KOPT-K1 (cell line): Measurements from ENCODE around the gene TMEM79.
A peak's percentile ranks its signal among the peaks of the same experiment; 100 is the strongest.

Experiments used
- H3K27ac ChIP-seq: fragments of 200-600 bp; sonication (generic); 2 replicates; pipeline ENCODE4 v1.5.1; 2016; ENCODE audit warnings: antibody characterized with exemption, mild to moderate bottlenecking, low read depth, low read length; ENCODE audit not compliant: poor library complexity, severe bottlenecking
- H3K36me3 ChIP-seq: fragments of 200-600 bp; sonication (generic); 2 replicates; pipeline ENCODE4 v1.5.1; 2017; ENCODE audit warnings: antibody characterized with exemption, mild to moderate bottlenecking, low read length, moderate library complexity; ENCODE audit not compliant: insufficient read depth
- H3K9me3 ChIP-seq: fragments of 200-600 bp; sonication (generic); 2 replicates; pipeline ENCODE4 v1.5.1; 2017; ENCODE audit warnings: antibody characterized with exemption, low read length, mild to moderate bottlenecking; ENCODE audit not compliant: insufficient read depth, poor library complexity, severe bottlenecking

The TMEM79 gene

DNA sequence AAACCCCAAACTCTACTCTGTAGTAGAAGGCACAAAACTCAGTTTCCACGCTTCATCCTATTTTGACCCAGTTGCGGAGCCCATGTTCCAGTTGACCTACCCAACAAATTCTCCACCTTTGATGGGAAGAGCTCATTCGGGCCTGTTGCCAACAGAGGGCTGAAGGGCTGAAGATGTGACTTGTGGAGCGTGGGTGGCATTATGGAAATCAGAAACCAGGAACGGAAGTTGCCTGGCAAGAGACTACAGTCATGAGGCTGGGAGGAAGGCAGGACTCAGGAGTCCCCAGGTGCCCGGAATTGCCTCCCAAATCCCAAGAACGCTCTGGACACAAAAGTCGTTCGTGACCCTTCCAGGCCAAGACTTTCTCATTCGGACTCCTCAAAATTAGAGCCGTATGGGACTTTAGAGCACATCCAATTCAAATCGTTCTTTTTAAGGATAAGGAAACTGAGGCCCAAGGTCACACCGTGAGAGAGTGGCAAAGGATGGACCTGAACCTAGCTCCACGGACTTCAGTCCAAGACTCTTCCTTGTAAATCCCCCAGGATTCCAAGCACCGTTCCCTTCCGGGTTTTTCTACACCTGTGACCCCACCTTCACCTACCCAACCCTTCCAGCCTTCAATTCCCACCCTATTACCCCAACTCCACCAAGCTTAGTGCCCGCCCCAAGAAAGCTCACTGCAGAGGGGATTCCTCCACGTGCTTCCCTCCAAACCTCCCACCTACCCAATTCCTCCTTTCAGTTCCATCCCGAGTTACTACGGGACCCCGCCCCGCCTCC is 2.2 kb upstream of the TMEM79 start:
- H3K9me3 ChIP-seq = no peaks in the 10 kb centered on the region
- H3K27ac ChIP-seq = peak overlapping the region; percentile 81
- H3K36me3 ChIP-seq = peaks cover 37% of the 10 kb centered on the region

DNA sequence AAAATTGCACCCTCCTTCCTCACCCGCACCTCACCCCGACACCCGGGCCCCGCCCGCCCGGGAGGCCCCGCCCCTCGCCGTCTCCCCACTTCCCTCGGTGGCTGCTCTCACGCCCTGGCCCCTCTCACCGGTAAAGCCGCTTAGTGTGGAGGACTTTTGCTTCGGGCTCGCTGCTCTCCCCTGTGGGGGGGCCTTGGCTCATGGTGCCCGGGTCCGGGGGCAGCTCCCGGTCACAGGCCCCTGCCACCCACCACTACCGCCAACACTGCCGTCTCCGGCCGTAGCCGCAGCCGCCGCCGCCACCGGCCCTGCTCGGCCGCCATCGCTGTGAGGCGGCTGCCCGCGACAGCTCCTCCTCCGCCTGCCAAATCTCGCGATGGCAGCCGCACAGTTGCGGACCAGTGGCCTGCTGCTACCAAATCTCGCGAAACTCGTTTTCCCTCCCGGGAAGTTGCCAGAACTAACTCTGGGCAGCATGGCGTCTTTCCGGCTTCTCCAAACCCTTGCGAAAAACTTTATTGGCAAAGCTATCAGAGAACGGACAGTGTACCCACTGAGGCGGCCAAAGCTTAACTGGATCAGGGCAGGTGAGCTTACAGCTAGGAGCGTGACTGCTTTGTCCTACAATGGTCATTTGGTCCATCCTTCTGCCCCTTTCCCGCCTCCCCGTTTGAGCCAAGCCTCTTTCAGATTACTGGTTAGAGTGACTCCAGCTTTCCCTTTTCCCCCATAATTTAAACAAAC is 1.5 kb upstream of the TMEM79 start, which contains the start of gene SMG5:
Gene SMG5, minus strand, starts transcription at position 347 of the 744 bp plus-strand sequence. Its CDS starts 145 bp downstream, at position 202.
- Histone ChIP-seq H3K27ac (peak within 1 kb of the TSS; percentile 81), H3K9me3 (no peaks in the 10 kb centered on the region), H3K36me3 (peaks cover 29% of the 10 kb centered on the region)

DNA sequence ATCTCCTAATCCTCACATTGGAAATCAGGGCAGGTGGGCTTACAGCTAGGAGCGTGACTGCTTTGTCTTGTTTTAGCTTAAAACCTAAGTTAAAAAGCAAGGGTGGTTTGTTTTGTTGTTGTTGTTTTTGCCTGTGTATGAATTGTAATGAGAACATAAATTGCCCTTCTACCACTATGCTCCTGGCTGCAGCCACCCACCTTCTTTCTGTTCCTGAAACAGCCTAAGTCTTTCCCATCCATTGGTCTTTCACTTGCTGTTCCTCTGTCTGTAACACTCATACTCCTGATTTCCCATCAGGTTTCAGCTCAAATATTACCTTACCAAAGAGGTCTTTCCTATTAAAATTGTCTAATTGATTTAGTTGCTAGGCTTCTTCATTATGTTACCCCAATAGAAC is 604 bp upstream of the TMEM79 start:
- no peaks in the 10 kb centered on the region for H3K9me3 ChIP-seq
- peaks cover 24% of the 10 kb centered on the region for H3K36me3 ChIP-seq
- peak overlapping the region; percentile 81 for H3K27ac ChIP-seq

DNA sequence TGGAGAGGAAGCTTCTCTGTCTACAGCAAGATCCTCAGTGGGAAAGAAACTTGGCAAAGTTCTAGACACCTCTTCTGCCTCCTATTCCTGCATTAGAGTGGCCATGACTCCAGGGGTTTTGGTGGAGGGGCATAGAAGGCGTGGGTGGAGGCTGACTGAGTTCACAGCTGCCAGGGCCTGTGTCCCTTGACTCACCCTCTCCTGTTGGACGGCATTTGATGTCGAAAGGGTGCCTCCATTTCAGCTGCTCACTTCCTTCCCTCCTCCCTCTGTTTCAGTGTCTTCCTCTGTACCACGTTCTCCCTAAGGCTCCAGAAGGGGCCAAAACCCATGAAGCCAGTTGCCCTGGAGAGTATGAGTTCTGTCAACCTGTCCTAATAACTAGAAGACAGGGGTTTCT is 632 bp downstream of the TMEM79 start:
- Histone ChIP-seq H3K36me3 (peaks cover 16% of the 10 kb centered on the region), H3K27ac (no peak overlapping the region), H3K9me3 (no peaks in the 10 kb centered on the region)

DNA sequence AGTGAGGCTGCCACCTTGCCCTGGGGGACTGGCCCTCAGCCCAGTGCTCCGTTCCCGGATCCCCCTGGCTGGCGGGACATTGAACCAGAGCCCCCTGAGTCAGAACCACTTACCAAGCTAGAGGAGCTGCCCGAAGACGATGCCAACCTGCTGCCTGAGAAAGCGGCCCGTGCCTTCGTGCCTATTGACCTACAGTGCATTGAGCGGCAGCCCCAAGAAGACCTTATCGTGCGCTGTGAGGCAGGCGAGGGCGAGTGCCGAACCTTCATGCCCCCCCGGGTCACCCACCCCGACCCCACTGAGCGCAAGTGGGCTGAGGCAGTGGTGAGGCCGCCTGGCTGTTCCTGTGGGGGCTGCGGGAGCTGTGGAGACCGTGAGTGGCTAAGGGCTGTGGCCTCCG is 1.3 kb downstream of the TMEM79 start:
- Histone ChIP-seq H3K9me3 (no peaks in the 10 kb centered on the region), H3K27ac (no peak overlapping the region), H3K36me3 (peaks cover 9% of the 10 kb centered on the region)

DNA sequence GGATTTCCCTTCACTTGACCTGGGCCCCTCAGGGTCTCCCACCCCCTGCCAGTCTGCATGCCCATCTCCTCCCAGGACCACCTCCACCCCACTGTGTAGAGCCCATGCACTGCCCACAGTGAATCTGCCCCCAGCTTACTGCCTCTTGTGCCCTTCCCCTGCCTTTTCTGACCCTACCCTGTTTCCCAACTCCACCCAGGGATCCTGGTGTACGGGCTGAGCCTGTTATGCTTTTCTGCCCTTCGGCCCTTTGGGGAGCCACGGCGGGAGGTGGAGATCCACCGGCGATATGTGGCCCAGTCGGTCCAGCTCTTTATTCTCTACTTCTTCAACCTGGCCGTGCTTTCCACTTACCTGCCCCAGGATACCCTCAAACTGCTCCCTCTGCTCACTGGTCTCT is 1.9 kb downstream of the TMEM79 start:
- H3K9me3 ChIP-seq = no peaks in the 10 kb centered on the region
- H3K36me3 ChIP-seq = peaks cover 8% of the 10 kb centered on the region; the same call in 1 of the 2 replicates
- no peak overlapping the region for H3K27ac ChIP-seq

DNA sequence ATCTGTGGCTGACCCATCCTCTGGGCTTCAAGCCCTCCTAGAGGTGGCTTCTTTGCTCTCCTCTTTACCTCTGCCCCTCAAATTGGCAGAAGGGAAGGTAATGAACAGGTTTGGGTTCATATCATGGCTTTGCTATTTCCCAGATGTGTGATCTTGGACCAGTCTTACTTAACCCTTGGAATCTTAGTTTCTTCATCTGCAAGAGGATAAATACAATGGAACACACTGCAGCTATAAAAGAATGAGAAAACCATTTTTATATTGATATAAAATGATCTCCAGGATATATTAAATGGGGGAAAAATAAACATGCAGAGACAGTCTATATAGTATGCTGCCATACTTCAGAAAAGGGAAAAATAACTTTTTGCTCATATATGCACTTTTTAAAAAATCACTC is 5.7 kb downstream of the TMEM79 start:
- H3K36me3 ChIP-seq = peaks cover 37% of the 10 kb centered on the region; the same call in 1 of the 2 replicates
- H3K27ac ChIP-seq = no peak overlapping the region
- H3K9me3 ChIP-seq = no peaks in the 10 kb centered on the region

DNA sequence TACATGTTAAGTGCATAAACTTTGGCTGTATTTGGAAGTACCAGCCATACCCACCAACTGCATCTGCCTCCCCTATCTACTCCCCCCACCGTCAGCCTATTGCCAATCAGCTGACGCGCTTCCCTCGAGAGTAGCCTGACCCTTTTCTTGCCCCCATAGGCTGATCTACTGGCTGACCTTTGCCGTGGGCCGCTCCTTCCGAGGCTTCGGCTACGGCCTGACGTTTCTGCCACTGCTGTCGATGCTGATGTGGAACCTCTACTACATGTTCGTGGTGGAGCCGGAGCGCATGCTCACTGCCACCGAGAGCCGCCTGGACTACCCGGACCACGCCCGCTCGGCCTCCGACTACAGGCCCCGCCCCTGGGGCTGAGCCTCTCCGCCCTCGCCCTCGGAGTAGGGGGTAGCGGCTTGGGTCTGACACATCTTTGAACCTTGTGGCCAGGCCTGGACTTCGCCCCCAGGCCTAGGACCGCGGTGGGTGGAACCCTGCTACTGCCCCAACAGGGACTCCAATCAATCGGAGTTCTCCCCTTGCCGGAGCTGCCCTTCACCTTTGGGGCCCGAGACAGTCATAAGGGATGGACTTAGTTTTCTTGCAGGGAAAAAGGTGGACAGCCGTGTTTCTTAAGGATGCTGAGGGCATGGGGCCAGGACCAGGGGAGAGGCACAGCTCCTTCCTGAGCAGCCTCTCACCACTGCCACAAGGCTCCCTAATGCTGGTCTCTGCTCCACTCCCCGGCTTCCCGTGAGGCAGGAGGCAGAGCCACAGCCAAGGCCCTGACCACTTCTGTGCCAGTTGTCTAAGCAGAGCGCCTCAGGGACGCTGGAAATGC is 7.3 kb downstream of the TMEM79 start:
- Histone ChIP-seq H3K27ac (no peak overlapping the region), H3K9me3 (no peaks in the 10 kb centered on the region), H3K36me3 (peaks cover 37% of the 10 kb centered on the region; the same call in 1 of the 2 replicates)

DNA sequence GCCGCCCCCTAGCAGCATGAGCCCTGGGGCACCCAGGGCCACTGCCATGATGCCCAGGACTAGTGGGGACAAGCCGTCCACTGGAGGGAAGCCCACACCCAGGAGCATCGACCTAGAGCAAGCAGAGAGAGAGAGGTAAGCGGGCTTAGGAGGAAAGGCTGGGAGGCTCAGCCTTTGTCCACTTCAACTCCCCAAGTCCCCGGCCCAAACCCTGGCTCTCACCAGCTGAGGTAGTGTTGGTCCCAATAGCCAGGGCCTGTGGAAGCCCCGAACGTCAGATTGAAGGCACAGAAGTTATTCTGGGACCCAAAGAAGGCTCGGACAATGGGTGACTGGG is 8.9 kb downstream of the TMEM79 start:
- no peaks in the 10 kb centered on the region for H3K9me3 ChIP-seq
- H3K27ac ChIP-seq = no peak overlapping the region
- H3K36me3 ChIP-seq = peaks cover 37% of the 10 kb centered on the region; the same call in 1 of the 2 replicates

DNA sequence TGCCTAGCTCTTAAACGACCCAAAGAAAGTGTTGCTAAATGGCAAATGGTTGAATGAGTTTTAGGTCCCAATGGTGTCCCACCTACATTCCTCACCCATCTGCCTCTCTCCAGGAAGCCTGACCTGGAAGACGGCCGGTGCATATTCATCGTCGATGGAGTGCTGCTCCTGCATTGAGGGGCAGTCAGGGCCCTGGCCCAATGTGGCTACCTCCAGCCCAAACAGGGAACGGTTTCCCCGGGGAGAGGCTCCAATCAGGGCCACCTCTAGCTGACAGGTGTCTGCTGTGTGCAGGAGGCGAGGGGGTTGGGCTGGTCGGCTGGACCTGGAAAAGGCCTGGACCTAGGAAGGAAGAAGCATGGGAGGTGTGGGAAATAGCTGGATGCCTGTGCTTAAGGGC is 9.8 kb downstream of the TMEM79 start:
- Histone ChIP-seq H3K9me3 (no peaks in the 10 kb centered on the region), H3K27ac (no peak overlapping the region)

DNA sequence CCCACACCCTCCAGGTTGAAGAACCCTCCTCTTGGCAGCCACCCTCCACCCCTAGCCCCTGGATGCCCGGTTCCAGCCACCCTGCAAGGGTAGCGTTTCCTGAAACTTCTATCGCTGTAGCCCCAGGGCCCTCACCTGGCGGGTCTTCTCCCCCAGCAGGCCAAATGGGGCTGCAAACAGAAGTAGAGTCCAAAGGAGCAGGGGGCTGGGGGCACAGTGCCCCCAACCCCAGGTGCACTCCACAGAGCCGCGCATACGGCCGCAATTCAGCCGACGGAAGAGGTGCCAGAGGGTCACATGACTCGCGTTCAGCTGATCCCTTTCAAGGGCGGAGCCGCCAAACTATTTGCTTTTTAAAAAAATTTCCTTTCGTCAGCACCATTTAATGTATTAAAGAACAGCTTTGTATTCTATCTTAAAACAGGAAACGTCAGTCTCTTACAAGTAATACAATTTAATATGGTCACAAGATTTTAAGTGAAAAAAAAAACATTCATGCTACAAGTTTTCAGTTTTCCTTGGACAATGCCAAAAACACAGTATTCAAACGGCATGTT is 11.3 kb downstream of the TMEM79 start, which contains the start of gene GLMP:
Gene GLMP, minus strand, starts transcription at position 289 of the 557 bp plus-strand sequence. Its CDS starts 34 bp downstream, at position 255.
- peaks cover 29% of the 10 kb centered on the region; the same call in 1 of the 2 replicates for H3K36me3 ChIP-seq
- H3K9me3 ChIP-seq = no peaks in the 10 kb centered on the region
- H3K27ac ChIP-seq = peak within 1 kb of the TSS; percentile 61

More for the DNA sequence above, 9.8 kb downstream of the TMEM79 start:
- H3K36me3 ChIP-seq = peaks cover 30% of the 10 kb centered on the region; the same call in 1 of the 2 replicates

DNA sequence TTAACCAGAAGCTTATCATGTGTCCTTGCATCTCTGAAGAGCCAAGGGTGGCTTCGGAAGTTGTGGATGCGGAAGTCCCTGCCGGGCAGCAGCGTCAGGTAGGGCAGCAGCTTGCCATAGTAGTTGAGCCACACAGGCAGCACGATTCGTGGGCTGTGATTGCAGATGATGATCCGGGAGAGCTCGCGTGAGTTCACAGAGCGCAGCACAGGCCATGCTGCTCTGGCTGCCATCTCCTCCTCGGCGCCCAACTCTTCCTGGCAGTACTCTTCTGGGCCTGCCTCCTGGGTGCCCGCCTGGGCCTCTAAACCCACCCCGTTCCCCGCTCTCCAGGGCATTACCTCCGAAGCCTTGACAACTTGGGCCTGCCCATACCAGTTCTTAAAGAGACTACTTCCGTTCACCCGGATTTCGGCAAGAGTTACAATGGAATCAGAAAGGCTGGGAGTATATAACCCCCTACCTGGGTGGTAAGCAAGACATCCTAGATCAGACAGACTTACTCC is 14.8 kb downstream of the TMEM79 start, which contains the start of gene VHLL:
Gene VHLL, minus strand, starts transcription at position 456 of the 506 bp plus-strand sequence. Its CDS starts 118 bp downstream, at position 338.
- Histone ChIP-seq H3K9me3 (no peaks in the 10 kb centered on the region), H3K27ac (no peak within 1 kb of the TSS), H3K36me3 (peaks cover 12% of the 10 kb centered on the region; the same call in 1 of the 2 replicates)

DNA sequence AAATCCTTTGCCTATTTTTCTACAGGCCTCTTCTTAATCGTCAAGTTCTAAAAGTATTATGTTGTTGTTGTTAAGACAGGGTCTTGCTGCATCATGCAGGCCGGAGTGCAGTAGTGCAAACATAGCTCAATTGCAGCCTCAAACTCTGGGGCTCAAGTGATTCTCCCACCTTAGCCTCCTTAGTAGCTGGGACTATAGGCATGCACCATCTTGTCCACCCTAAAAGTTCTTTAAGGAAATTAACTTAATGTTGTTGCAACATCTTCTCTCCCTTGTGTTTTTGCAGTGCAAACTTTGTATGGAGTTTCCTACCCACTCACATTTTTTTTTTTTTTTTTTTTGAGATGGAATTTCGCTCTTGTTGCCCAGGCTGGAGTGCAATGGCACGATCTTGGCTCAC is 19.1 kb downstream of the TMEM79 start:
- H3K36me3 ChIP-seq = peaks cover 52% of the 10 kb centered on the region
- H3K9me3 ChIP-seq = no peaks in the 10 kb centered on the region
- H3K27ac ChIP-seq = no peak overlapping the region

DNA sequence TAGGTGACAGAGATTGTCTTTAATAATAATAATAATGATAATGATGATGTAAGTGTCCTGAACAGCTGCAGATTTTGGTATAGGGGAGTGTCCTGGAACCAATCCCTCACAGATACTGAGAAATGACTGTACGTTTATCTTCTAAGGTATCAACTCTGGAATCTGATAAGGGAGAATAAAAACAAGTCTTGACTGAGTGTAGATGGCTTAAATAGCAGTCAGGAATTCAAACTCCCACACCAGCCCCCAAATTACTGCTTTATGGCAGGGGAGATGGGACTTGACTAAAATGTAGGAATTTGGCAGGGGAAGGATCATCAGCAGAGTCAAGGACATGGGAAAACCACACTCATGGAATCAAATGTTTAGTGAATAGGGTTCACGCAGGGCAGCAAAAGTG is 21.1 kb downstream of the TMEM79 start:
- no peaks in the 10 kb centered on the region for H3K9me3 ChIP-seq
- no peak overlapping the region for H3K27ac ChIP-seq
- H3K36me3 ChIP-seq = peaks cover 71% of the 10 kb centered on the region
